Right renal cortex interstitium (tissue), 3 donors: ENCODE data around the gene ACIN1. TPM values are rescaled to one million over a fixed set of nuclear protein-coding genes. Genes with fewer than 3 reads are reported as not detected.
A peak's percentile ranks its signal among the peaks of the same experiment; 100 is the strongest.

Experiments used
- DNase-seq, 3 donors: peaks; one replicate each; pipeline ENCODE4 v3.0.0-alpha.2; 2013; ENCODE audit warnings: low read depth in 3 of 3, low spot score in 2 of 3
- polyA plus RNA-seq, 3 donors: library from polyadenylated mRNA; unstranded; fragments of 120-200 nt; gene quantifications; one replicate each; pipeline ENCODE4 v1.2.1, GENCODE V29; 2013; ENCODE audit not compliant: insufficient read length in 3 of 3

ACIN1 gene
- polyA plus RNA-seq, 3 donors = 201 to 227 (median 206) TPM

DNA sequence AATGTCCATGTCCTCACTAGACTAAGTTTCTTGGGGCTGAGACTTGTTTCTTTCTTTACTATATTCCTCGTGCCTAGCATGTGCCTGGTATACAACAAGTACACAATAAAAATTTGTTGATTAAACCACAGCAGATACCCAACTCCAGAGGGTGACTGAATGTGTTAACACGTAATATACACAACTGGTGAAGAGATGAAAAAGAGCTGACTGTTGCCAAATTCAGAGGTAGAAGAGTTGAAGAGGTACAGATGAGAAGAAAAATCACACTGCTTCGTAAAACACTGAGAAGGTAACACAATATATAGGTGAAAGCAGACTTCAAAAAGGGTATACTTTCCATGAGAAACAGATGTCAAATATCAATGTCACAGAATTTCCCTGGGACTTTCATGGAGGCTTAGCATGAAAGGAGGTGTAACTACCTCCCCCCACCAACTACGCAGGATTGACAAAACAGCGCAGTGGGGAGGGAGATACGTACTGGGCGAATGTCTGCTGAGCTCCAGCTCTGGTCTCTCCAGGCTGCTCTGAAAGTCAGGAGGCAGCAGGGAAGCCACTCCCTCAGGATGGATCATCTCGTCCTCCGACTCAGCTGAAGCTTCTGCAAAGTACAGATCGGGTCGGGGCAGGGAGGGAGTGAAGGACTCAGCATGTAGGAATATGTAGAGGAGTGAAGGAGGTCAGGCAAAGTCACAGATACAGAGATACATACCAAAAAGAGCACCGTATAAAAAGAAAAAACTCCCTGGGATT, 5.3 kb downstream of the ACIN1 start:
- no peak for DNase-seq

DNA sequence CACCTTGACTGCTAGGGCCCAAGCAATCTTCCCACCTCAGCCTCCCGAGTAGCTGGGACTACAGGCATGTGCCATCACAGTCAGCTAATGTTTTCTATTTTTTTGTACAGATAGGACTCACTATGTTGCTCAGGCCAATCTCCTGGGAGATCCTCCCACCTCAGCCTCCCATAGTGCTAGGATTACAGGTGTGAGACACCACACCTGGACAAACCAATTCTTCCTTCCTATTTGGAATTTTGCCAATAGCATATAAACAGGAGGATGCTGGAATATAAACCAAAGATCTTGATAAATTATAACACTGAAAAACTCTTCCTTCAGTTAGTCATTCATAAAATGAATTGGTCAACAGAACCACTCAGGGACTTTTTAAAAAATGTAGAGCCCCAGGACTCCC, 8.4 kb downstream of the ACIN1 start:
- no peak for DNase-seq

DNA sequence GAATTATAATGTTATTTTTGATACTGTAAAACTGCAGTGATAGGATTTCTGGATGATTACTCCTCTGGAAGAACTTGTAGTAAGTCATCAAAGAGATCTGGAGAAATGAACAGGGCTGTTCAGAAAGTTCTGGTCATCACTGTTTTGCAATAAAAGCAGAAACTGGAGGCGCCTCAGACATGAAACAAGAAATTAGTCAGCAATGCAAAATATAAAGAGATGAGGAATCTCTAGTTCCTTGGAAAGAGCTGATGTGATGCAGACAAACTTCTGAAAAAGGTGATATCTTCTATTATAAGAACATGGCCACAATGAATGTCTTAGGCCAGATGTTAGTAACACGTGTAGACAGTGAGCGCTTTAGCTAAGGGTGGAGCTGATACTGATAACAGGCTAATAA, 9.5 kb downstream of the ACIN1 start:
- no peak for DNase-seq

DNA sequence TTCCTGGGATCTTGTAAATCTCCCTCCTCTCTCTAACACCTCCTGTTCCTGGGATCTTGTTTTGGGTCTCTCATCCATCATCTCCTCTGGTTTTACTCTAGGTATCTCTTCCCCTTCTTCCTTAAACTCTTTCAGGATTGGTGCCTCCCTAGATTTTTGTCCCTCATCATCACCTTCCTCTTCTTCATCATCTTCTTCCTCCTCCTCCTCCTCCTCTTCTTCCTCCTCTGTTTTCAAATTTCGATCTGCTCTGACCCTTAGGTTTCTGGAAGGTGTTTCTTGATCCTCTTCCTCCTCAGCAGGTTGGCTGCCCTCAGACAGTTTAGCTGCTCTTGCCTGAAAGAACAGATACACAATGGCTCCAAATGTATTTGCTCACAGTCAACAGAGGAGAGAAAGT, 14.5 kb downstream of the ACIN1 start:
- DNase-seq = no peak

DNA sequence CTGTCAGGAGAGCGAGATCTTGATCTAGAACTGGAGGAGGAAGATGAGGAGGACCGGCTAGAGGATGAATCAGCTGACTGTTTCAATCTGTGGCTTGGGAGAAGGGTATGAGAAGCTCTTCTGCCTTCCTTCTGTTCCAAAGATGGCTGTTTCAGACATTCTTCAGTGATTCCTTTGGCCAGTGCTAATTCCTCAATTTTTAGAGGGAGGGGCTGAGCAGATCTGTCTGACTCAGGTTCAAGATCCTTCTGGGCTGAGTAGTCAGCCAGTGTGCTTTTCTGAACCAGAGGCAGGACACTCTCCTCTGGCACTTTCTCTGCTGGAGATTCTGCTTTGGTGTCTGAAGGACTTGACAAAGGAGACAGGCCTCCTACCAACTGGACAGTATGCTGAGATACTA, 15.2 kb downstream of the ACIN1 start:
- DNase-seq = no peak

DNA sequence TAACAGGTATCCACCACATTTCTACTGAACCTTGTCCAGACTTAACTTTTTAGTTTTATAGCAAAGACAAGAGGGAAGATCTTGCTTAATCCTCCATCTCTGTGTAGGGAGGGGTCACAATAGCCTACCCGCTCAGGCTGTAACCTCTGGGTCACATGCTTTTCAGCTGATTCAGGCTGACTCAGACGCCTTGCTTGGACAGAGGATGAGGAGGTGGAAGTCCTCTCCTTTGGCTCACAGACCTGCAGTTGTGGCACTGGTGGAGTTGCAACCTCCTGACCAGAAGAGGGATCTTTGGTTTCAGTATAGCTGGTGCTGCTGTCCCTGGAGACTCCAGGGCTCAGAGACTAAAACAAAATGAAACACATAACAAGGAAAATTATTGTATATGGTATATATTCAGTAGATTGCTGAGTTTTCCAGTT, 16.2 kb downstream of the ACIN1 start:
- DNase-seq = no peak

DNA sequence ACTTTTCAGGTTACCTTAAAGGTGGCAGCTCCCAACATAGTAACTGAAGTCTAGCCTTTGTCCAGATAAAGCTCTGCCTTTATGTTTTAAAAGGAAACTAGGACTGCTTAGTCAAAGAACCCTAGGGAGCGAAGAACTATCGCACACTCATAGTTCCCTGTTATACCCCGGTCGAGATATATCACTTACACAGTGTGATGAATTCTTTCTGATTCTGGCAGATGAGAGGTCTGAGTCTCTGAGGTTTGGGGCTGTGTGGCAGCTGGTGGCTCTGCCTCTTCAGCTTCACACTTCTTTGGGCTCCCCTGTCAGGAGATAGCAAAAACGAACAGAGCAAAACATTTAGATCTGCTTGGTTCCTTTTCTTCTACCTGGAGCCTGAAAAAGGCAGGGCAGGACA, 17.0 kb downstream of the ACIN1 start:
- DNase-seq = no peak

DNA sequence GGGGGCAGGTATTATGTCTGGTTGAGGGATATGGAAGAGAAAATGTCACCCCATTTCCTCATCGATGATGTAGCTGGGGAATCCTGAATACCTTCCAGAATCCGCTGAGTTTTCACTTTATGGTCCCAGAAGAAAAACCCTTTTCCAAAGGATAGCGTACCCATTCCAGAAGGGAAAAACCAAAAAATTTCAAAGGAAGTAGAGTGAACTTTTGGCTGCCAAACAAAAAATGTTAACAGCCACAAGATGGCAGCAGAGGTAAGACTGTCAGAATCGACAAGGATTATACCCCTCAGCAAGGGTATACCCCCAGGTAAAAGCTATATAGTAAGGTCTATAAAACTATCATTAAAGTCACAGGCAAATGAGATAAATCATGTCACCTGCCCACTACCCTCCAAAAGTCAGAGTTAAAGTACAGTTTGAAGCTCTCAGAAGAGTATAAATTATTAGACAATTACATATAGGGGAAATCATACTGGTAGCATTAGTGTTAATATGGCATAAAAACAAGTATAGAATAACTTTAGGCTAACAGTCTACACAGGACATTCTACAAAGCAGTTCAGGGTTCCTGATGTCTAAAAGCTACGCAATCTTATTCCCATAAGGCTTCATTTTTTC, 18.0 kb downstream of the ACIN1 start:
- no peak for DNase-seq

DNA sequence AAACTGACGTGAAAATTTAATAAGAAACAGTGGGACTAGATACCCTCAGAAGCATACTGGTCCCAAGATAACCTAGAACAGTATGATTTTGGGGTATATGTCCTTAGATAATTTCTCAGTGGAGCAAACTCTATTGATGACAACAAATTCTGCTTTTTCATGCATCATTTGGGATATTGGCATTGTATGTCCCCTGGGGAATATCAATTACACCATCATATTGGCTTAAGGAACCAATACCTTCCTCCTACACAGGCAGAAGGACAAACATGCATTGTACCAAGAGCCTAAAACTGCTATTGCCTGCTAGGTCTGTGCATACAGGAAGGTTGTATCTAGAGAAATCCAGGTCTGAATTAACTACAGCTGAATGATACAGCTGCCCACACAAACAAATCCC, 20.0 kb downstream of the ACIN1 start:
- no peak for DNase-seq

DNA sequence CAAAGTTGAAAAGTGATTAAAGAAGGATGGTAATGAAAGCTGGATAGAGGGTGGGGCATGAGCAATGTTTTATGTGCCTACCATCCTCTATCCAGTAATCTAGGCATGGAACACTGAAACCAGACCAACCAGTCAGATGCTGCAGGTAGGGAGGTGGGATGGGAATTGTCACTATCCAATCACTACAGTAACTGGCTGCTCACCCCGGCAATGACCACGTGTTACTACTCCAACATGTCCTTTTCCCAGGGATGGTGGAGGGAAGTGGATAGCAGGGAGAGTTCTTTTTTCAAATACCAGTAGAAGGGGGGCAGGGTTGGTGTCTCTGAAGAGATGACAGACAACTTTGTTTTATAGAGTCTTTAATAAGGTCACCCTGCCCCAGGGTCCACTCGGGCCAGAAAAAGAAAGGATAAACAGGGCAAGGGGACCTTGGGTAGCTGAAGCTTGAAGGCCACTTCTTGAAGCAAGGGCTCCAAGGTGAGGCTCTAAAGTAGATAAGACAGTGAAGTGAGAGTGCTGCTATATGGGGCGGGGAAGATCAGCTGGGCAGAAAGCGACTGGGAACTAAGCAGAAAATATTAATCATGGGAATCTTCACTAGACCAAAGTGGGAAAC, 22.9 kb downstream of the ACIN1 start:
- no peak for DNase-seq

DNA sequence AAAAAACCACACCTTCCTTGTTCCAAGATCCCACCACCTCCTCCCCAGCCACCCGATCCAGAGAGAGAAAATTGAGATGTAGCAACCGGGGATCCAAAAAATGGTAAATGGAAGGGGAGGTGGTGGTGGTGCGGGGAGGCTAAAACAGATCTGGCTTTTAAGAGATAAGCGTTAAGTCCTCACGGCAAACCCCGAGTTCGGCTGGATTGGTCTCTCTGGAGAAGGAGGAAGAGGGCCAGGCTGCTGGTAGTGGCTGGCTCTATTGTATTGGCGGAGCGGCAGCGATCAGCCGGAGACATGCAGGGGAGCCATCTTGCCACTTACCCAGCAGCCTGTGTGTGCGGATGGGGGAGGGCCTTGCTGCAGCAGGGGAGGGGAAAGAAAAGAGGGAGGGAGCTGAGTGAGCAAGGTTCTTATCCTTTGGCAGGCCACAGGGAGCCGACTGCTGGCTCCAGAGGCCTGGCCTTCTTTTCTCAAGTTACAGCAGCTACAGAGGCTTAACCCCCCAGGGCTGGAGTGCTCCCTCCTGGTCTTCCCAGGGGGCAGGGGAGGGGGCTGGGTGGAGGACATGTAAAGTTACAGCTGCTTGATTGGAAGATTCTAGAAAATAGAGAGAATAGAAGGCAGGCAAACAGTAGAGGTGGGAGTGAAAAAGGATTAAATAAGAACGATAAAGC, 23.6 kb downstream of the ACIN1 start:
- peak; percentile 65 to 81 (median 80) for DNase-seq

DNA sequence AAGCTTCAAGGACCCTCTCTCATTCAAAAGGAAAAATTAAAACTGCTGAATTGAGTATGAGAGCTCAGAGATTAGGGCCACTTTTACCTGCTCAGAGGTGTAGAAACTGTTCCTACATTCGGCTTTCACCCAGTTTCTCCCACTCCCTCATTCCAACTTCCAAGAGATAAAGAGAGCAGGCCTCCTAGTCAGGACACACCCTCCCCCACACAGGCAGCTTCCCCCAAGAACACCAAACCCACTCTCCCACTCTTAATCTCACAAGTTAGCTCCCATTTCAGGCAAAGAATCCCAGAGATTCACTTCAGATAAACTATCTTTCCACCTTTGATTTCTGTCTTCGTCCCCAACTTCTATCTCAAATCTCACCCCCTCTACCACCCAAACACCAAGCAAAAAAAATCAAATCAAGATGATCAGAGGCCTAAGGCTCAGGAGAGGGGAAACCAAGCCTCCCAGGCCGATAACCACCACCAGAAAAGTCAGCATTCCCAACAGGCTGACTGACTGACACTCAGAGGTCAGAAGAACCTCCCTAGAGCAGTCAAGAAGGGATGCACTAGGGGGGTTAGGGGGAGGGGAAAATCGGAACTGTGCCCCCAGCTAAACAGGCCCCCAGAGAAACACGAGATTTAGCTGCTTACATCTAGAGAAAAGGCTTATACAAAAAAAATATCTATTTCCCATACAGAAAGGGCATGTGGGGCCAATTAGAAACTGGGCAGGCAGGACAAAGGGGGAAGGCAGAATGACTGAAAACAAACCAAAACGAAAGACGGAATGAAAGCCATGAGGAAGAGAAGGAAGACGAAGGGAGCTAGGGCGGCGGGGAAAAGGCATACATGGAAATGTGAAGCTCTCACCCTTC, 24.4 kb downstream of the ACIN1 start:
- no peak for DNase-seq

DNA sequence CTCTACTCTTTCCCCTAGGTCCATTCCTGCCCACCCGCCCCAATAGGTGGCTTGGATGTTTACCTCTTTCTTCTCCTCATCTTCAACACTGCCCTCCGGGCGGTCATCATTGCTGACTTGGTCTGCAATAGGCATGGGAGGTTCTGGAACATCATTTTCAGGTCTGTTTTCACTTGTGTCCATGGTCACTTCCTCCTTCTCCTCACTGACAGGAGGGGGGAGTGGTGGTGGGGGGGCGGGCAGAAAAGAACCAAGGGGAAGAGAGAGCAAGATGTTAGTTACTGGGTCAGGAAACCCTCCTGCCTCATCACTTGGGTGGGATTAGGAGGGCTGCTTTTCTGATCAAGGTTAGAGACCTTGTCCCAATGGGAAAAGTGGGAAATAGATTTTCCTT, 25.5 kb downstream of the ACIN1 start:
- no peak for DNase-seq

DNA sequence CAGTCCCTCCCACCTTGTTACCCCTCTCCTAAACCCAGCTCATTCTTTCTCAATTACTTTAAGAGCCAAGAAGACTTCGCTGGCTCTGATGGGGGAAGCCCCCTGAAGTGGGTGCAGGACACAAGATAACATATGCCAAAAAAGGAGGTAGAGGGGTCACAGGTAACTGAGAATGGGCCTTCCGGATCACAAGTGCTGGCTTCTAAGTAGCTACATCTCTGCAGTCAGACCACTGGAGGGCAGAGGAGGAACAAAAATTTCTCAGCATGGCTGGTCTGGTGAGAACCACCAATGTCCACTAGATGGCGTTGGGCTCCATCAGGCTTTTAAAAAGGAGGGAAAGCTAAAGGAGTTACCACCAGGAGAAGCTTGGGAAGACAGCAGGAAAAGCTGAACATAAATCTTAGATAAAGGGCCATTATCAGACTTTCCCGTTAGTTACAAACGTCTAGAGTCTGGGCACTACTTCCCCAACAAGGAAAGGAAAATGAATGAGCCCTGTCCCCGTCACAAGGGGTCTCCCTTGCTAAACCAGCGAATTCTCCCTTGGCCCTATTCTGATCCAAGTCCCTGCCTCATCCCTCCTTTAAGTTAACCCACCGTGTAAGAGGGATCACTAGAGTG, 26.0 kb downstream of the ACIN1 start:
- DNase-seq = peak; percentile 84 to 89 (median 87)

DNA sequence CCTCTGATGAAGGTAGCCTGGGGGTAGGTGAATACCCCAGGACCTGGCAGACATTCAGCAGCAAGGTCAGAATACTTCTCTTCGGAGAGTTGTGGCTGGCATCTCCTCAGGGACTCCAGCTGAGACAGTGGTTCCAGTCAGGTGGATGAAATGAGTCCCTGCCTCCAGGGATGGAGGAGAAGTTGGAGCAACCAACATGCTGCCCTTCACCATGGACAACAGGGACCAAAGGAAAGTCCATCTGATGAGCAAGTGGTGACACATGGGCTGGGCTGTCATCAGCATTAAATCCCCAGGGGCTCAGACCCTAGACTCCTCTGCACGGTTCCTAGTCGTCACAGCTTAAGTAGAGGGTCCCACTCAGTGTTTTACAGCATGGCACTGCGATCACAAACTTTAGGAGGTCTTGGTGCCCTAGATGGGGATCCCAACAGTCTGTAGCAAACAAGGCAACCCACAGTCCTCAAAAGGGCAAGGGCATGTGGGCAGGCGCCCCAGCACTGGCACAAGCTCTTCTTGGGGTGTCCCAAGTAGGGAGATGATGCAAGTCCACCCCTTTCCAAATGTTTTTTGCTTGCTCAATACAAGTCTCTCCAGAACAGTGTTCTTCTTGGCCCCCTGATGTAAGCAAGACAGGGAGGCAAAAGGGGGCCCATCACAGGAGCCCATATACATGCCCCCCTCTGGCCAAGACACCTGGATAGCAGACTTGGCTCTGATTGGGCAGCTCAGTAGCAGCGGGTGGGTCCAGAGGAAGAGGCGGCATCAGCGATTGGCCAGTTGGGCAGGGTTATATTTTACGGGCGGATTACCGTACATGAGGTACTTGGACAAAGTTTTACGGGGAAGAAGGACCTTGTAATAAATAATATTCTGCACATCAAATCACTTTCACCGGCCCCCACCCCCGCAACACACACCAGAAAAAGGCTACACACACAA, 26.8 kb downstream of the ACIN1 start:
- no peak for DNase-seq

DNA sequence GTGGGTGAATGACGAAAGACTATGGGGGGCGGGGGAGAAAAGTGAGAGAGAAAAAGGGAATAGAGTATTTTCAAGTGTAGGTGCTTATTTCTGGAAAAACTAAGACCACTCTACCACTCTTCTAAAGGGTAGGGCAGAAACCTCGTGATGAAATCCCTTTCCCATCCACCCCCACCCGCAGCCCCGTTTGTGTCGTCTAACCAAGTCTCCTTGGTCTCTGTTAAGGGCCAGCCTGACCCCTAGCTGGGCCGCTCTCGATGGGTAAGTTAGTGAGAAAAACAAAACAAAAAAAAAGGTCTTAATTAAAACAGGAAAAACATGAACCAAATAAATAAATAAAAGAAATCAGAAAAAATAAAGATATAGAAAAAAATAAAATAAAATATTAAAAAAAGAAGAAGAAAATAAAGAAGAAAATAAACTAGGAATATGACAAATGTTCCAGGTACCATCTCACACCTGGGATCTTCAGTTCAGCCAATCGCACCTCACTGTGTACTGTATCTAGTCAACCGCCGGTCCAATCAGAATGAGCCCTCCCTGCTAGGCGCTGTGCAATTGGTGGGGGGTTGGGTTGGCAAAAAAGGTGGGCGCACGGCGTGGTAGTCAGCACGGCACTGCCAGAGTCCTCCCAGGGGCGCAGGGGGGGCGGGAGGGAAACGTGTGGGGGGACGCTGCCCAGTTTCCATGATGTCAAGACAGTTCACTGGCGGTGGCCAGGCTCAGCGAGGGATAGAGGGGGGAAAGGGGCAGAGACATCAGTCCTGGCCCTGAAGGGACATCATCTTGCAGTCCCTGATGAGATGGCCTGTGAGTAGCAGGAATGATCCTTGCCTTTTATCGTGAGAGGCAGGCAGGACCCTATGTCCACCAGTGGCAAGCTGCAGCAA, 27.8 kb downstream of the ACIN1 start:
- no peak for DNase-seq

DNA sequence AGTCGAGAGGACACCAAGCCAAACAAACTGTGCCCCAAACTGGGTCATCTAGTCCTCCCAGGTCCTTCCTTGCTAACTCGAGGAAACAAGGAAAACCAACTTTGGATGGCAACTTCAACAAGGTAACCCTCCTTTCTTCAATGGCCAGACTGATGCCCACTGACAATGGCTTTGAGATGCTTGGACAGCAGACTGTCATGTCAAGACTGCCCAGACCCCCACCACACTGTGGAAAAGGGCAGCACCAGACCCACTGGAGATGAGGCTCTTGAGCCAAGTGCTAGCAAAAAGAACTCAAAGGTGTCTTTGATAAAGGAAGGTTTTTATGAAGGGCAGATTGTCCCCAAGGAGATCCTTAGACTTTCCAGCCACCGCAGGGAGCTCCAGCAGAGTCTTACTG, 28.6 kb downstream of the ACIN1 start:
- DNase-seq = no peak

DNA sequence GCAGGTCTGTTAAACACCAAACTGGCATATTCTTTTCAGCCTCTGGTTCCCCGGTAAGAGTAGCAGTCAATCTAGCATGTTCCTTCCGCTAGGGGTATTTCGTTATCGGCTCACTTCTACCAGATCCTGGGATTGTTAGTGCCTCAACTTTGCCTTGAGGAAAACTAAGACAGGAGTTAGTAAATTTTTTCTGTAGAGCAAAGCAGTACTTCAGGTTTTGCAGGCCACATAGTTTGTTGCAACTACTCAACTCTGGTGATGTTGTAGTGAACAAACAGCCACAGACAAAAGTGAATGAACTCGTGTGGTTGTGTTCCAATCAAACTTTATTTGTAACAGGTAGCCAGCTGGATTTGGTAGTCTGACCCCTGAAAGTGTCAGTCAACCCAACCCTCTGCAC, 31.3 kb downstream of the ACIN1 start:
- no peak for DNase-seq
